ENCODE data around the gene ABCF1. TPM values are rescaled to one million over a fixed set of nuclear protein-coding genes. Genes with fewer than 3 reads are reported as not detected.
"Not testable (repeated sequence)": the region's sequence is repeated elsewhere in the genome, so short reads cannot be mapped to it uniquely, and the experiment has no call there.

The ABCF1 gene
- total RNA-seq = 100 to 1,000 TPM in 1 of 4 donors, 10 to 100 TPM in 3; 64.2 to 108 (median 95.5) TPM
- polyA plus RNA-seq = 100 to 1,000 TPM in 2 of 3 donors, 10 to 100 TPM in 1; 53.8 to 119 (median 108) TPM
- long read RNA-seq, donor 1, transcript ABCF1-201 (25 exons, 3,481 nt) = major isoform, 14 of 66 reads
- long read RNA-seq, donor 1, partial matches to known transcripts = 25 of 66 reads
- long read RNA-seq, donor 1, other reads (novel, unspliced or antisense) = 27 of 66 reads
- long read RNA-seq, donor 2, transcript ABCF1-201 (25 exons, 3,481 nt) = major isoform, 22 of 117 reads
- long read RNA-seq, donor 2, partial matches to known transcripts = 88 of 117 reads
- long read RNA-seq, donor 2, other reads (novel, unspliced or antisense) = 4 of 117 reads

DNA sequence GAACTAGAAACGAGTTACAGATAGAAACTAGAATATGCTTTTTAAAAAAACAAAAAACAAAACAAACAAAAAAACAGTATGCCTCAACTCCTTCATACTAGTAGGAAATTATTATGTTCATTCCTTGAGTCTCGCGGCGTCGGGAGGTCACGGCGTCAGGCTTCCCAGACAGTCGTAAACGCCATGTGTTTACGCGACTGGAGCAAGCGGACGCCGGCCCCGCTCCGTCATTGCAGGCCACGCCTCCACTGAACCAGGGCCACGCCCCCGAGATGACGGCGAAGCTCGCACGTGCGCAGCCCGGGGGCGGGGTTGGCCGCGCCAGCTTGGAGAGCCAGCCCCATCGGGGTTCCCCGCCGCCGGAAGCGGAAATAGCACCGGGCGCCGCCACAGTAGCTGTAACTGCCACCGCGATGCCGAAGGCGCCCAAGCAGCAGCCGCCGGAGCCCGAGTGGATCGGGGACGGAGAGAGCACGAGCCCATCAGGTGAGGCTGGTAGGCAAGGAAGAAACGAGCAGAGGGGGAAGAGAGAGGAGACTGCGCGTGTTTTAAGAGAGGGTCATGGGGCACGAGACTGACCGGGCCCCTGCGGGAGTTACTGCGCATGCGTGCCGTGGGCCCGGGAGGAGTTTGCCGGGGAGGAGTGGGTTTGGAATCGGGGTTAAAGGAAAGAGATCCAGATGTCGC is at the start of gene ABCF1:
Gene ABCF1 (plus strand): TSS at position 368 of the 687 bp plus-strand sequence. CDS start 46 bp downstream, at position 414.
- Histone ChIP-seq H3K27me3 (ENCODE audit: insufficient read depth in 3 of 3, low read length in 2 of 3) (no peaks in the 10 kb centered on the region), H3K27ac (peak within 1 kb of the TSS; percentile 95), H3K36me3 (ENCODE audit: insufficient read depth in 1 of 2, low read depth in 1 of 2) (peaks cover 0 to 23% of the 10 kb centered on the region in 2 donors), H3K4me3 (peak within 1 kb of the TSS; percentile 81), H3K4me1 (peaks cover 32% of the 10 kb centered on the region), H3K9me3 (no peaks in the 10 kb centered on the region)
- peak; percentile 99 for ATAC-seq
- intact Hi-C loops (cut with DNase I) = loop anchor here in 1 of 2 donors (2.0 to 5.0 kb wide), 2 partner anchors 14 to 106 kb away; partner anchors contain the start of genes GNL1 and PRR3
- 0 to 1% (median 0%) methylated on average over 55 to 59 of the region's 59 CpGs for WGBS, 3 donors
- peak; percentile 99 to 100 for DNase-seq
- TF ChIP-seq, protein P1, sequence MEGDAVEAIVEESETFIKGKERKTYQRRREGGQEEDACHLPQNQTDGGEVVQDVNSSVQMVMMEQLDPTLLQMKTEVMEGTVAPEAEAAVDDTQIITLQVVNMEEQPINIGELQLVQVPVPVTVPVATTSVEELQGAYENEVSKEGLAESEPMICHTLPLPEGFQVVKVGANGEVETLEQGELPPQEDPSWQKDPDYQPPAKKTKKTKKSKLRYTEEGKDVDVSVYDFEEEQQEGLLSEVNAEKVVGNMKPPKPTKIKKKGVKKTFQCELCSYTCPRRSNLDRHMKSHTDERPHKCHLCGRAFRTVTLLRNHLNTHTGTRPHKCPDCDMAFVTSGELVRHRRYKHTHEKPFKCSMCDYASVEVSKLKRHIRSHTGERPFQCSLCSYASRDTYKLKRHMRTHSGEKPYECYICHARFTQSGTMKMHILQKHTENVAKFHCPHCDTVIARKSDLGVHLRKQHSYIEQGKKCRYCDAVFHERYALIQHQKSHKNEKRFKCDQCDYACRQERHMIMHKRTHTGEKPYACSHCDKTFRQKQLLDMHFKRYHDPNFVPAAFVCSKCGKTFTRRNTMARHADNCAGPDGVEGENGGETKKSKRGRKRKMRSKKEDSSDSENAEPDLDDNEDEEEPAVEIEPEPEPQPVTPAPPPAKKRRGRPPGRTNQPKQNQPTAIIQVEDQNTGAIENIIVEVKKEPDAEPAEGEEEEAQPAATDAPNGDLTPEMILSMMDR (IDR thresholded peaks at IDR 0.05) = no peak

DNA sequence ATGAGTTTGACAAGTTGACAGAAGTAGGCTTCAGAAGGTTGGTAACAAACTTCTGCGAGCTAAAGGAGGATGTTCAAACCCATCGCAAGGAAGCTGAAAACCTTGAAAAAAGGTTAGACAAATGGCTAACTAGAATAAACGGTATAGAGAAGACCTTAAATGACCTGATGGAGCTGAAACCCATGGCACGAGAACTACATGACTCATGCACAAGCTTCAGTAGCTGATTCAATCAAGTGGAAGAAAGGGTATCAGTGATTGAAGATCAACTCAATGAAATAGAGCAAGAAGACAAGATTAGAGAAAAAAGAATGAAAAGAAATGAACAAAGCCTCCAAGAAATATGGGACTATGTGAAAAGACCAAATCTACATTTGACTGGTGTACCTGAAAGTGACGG is 49.3 kb upstream of the ABCF1 start:
- H3K4me1 ChIP-seq; intact Hi-C loops (cut with DNase I); H3K9me3 ChIP-seq; DNase-seq; H3K27me3 ChIP-seq (ENCODE audit: insufficient read depth in 3 of 3, low read length in 2 of 3); H3K4me3 ChIP-seq; ATAC-seq; H3K36me3 ChIP-seq (ENCODE audit: insufficient read depth in 1 of 2, low read depth in 1 of 2); H3K27ac ChIP-seq: not testable (repeated sequence)
- 82 to 85% (median 84%) methylated on average over 5 of the region's 5 CpGs for WGBS, 3 donors

DNA sequence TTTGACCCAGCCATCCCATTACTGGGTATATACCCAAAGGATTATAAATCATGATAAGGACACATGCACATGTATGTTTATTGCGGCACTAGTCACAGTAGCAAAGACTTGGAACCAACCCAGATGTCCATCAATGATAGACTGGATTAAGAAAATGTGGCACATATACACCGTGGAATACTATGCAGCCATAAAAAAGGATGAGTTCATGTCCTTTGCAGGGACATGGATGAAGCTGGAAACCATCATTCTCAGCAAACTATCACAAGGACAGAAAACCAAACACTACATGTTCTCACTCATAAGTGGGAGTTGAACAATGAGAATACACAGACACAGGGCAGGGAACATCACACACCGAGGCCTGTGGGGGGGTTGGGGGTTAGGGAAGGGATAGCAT is 44.8 kb upstream of the ABCF1 start:
- H3K36me3 ChIP-seq (ENCODE audit: insufficient read depth in 1 of 2, low read depth in 1 of 2); intact Hi-C loops (cut with DNase I); H3K27me3 ChIP-seq (ENCODE audit: insufficient read depth in 3 of 3, low read length in 2 of 3); H3K27ac ChIP-seq; DNase-seq; H3K4me3 ChIP-seq; H3K9me3 ChIP-seq; H3K4me1 ChIP-seq; ATAC-seq: not testable (repeated sequence)
- WGBS, 3 donors = 92 to 97% (median 93%) methylated on average over 3 of the region's 3 CpGs

DNA sequence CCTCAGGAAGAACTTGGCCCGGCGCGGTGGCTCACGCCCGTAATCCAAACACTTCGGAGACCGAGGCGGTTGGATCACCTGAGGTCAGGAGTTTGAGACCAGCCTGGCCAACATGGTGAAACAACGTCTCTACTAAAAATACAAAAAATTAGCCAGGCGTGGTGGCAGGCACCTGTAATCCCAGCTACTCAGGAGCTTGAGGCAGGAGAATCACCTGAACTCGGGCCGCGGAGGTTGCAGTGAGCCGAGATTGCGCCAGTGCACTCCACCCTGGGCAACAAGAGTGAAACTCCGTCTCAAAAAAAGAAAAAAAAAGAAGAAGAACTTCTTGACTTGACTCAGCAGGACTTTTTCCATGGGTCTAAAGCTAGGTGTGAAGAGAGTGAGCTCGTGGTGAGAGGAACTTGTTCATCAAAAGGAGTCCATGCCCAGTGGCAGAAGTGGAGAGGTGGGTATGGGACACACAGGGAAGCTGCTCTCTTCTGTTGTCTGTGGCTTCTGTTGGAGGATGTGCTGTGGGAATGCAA is 41.8 kb upstream of the ABCF1 start:
- H3K27me3 ChIP-seq (ENCODE audit: insufficient read depth in 3 of 3, low read length in 2 of 3); H3K36me3 ChIP-seq (ENCODE audit: insufficient read depth in 1 of 2, low read depth in 1 of 2); H3K4me1 ChIP-seq; ATAC-seq; intact Hi-C loops (cut with DNase I); DNase-seq; H3K27ac ChIP-seq; H3K4me3 ChIP-seq; H3K9me3 ChIP-seq: not testable (repeated sequence)
- WGBS, 3 donors = 90 to 93% (median 92%) methylated on average over 17 of the region's 17 CpGs

DNA sequence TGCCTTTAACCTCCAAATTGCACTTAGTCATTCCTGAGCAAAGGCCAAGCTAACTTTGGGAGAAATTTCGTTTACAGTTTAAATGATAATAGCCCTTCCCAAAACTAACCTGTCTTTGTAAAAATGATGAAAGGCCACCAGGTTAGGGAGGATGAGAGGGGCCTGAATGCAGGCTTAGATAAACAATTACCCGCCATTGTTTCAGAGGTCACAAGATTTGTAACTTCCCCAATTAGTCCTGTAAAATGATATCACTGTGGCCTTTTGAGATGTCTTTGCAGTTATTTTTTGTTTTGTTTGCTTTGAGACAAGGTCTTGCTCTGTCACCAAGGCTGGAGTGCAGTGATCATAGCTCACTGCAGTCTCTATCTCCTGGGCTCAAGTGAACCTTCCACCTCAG is 41.2 kb upstream of the ABCF1 start:
- intact Hi-C loops (cut with DNase I) = loop anchor here in 1 of 2 donors (5.0 kb wide), 1 partner anchor 38 kb away; no protein-coding TSS in a partner anchor
- Histone ChIP-seq H3K9me3 (no peaks in the 10 kb centered on the region), H3K4me1 (no peaks in the 10 kb centered on the region), H3K27ac (no peak overlapping the region), H3K36me3 (ENCODE audit: insufficient read depth in 1 of 2, low read depth in 1 of 2) (no peaks in the 10 kb centered on the region), H3K27me3 (ENCODE audit: insufficient read depth in 3 of 3, low read length in 2 of 3) (no peaks in the 10 kb centered on the region), H3K4me3 (no peak overlapping the region)
- ATAC-seq (no peak), DNase-seq (no peak)
- TF ChIP-seq, protein P1 (IDR thresholded peaks at IDR 0.05) = no peak
- 62 to 71% (median 69%) methylated on average over 2 of the region's 2 CpGs for WGBS, 3 donors

Data from psoas muscle (tissue), 8 donors.